ENCODE results near the gene SHISAL1.

The SHISAL1 gene

DNA sequence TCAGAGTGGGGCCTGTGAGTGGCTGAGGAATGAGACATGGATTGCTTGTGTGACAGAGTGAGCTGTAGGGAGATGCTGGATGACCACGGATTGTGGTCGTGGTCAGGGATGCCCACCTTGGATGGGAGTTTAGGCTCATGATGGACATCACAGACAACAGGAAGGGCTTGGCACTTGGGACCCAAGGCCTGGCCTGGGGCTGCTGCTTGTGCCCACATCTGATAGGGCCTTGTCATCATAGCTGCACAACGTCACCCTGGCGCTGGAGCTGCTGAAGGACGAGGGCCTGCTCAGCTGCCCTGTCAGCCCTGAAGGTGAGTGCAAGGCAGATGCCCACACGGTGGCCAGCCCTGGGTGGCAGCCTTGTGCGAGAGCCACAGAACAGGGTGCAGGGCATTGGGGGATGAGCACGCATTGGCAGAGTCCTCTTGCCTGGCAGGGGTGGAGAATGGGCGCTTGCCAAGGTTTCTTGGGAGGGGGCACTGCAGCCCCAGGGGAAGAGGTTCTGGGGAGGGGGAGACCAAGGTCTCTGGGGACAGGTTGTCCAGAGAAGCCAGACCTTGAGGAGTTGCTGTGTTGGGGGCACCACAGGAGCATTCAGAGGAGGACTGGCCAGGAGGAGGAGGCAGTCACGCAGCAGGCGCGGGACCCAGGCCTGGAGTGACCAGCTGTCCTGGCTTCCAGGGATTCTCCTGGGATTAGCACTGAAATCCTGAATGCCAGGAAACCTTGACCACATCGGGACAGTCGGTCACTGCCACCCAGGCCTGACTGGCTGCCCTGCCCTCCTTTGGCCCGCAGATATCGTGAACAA is 107.0 kb downstream of the SHISAL1 start:
- no peak for DNase-seq

DNA sequence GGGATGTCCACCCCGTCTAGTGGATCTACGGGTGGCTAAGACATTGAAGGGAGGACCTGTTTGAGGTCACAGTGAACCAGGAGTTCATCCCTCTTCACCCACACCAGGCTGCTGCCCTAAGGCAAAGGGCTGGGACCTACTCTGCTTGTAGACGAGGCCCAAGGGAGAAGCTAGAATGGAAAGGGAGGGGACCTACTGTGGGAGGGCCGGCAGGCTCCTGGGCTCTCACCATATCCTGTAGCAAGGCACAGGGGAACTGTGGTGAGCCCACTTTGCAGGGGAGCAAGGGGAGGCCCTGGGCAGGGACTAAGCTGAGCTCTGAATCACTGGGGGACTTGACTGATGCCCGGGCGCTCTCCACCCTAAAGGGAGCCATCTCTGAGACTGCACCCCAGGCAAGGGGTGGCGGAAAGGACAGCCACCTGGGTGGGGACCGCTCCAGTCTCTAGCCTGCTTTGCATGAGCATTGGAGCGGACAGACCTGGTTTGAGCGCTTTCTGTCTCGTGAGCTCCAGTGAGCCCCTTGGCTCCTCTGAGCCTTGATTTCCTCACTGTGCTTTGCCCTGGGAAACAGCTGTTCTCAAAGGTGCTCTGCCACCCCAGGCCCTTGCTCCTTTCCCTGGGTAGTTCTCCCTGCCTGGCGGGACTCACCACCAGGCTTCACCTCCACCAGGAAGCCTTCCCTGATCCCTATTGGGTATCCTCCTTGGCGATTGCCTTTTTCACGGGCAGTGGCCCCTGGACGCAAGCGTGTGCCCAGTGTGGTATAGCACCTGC is 107.8 kb downstream of the SHISAL1 start:
- no peak for DNase-seq

- no peak for DNase-seq
Observed at GRCh38 chr22:44203203-44203602, 109.5 kb downstream of the SHISAL1 start.

DNA sequence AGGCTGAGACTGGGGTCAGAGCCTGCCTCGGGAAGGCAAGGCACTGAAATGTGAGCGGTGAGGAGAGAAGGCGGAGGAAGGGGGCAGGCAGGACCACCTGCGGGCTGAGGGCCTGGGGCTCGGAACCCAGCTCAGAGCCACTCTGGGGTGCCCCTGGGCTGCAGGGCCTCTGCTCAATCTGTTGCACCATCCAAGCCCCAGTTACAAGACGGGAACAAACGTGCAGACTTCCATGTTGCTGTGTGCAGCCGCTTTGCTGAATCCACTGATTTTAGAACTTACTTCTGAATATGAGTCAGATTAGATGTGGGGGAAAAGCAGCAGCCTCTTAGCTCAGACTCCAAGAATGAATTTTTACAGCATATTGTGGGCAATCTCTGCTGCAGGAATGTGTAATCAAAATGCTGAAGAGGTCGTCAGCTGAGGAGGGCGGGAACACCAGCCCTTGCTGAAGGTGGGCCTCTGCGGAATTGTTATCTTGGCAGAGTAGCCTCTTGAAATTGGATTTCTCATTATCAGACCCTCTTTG is 110.4 kb downstream of the SHISAL1 start:
- DNase-seq, result no peak

- DNase-seq, result no peak
Observed at GRCh38 chr22:44201665-44202064, 111.1 kb downstream of the SHISAL1 start.

DNA sequence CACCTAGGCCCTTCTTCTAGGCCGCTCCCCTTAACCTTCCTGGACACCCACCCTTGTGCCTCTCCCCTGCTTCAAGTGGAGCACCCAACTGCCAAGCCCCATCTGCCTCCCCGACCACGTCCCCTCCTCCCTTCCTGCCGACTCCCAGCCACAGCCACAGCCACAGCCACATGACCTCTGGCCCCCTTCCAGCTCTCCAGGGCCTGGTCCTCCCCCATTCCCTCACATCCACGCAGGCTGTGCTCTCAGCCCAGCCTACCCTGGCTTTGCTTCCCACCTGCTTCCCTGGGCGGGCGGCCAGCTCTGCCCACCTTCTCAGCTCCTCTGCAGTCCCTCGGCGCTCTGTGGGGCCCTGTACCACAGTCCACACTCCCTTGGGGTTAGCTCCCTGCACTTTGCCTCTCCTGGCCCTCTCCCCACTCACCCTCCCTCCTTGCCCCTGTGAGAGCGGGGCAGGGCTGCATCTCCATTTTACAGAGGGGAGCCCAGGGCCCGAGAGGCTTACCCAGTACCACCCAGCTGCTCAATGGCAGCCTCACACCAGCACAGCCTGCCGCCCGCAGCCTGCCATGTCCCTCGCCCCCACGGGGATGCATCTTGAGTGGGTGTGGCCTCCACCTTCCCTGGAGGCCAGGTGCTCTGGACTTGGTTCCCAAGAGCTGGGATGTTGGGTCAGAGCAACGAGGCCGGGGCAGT is 111.7 kb downstream of the SHISAL1 start:
- DNase-seq, result no peak

DNA sequence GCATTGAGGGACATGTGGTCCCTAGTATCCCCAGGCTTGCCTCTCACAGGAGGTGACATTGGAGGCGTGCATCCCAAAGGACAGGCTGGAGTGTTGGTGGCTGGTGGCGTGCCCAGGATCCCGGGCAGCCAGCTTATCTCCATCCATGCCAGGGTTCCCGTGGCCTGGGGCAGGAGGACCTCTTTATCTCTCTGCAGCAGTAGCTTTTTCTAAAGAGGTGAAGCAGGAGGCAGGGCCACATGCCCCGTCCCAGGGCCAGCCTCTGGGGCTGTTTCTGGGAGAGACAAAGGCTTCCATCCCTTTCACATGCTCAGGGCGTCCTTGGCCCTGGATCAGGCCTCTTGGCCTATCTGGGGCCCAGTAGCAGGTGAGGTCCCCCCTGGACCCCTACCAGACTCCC is 112.3 kb downstream of the SHISAL1 start:
- DNase-seq, result no peak

- DNase-seq, result no peak
Observed at GRCh38 chr22:44199866-44200265, 112.9 kb downstream of the SHISAL1 start.

DNA sequence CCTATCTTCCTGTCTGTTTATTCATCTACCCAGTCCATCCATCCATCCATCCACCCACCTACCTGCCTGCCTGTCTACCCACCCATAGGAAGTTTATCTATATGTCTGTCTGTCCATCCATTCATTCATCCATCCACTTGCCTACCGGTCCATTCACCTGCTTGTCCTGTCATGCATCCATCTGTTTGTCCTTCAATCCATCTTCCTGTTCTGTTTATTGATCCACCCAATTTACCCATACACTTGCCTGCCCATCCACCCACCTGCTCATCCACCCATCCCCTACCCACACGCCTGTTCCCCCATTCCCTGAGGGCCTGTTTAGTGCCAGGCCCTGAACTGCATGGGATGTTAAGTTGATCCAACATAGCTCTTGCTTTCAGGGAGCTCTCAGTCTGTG is 113.6 kb downstream of the SHISAL1 start:
- DNase-seq, result no peak

DNA sequence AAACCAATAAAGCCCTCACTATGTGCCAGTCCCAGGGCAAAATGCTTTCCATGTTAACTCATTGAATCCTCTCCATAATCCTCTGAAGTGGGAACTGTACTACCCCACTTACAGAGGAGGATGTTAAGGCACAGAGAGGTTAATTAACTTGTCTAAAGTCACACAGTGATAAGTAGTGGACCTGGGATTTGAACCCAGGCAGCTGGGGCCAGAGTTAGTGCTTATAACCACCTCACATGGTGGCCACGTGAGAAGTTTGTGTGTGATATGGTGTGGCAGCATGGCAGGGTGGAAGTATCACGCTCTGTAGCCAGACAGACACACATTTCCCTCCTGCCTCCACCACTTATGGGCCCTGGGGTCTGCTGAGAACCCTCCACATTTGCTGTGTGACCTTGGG is 115.5 kb downstream of the SHISAL1 start:
- no peak for DNase-seq

GRCh38 chr22:44196731-44197131 is 116.0 kb downstream of the SHISAL1 start:
- no peak for DNase-seq

DNA sequence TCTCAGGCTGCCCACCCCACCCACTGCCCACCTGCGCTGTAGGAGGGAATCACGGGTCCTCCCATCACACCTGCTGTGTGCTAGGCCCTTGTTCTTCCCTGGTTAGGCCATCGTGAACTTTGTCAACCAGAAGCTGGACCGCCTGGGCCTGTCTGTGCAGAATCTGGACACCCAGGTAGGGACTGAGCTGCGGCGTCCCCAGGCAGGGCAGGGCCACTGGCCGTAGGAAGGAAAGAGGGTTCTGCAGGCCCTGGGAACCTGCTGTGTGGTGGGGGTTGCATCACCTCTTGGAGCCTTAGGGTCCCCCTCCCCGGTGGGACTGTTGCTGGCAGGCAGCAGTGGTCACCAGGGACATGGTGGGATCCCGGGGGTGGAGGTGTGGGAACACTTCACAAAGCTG is 116.5 kb downstream of the SHISAL1 start:
- DNase-seq, result no peak

GRCh38 chr22:44195189-44195871 is 117.4 kb downstream of the SHISAL1 start:
- DNase-seq, result no peak

DNA sequence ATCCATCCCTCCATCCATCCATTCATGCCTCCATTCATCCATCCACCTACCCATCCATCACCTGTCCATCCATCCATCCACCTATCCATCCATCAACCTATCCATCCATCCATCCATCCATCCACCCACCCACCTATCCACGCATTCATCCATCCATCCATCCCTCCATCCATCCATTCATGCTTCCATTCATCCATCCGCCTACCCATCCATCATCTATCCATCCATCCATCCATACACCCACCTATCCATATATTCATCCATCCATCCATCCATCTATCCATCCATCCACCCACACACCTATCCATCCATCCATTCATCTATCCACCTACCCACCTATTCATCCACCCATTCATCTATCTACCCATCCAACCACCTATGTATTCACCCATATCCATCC is 118.2 kb downstream of the SHISAL1 start:
- no peak for DNase-seq

Data from retina (tissue), 1 donor.